Activated naive CD8-positive, alpha-beta T cell treated with anti-CD3 and anti-CD28 coated beads for 36 hours (primary cell): ENCODE measurements around the gene TMEM63B. TPM values are rescaled to one million over a fixed set of nuclear protein-coding genes. Genes with fewer than 3 reads are reported as not detected.
A peak's percentile ranks its signal among the peaks of the same experiment; 100 is the strongest.

ENCODE experiments used
- DNase-seq: peaks from one replicate; pipeline ENCODE4 v3.0.0; 2021
- H3K27ac Mint-ChIP-seq: one replicate; pipeline ENCODE4 v1.8.0; 2022; ENCODE audit warnings: mild to moderate bottlenecking, moderate library complexity, mixed read lengths
- H3K27me3 Mint-ChIP-seq: one replicate; pipeline ENCODE4 v1.8.0; 2022; ENCODE audit warnings: mild to moderate bottlenecking, mixed read lengths
- H3K36me3 Mint-ChIP-seq: one replicate; pipeline ENCODE4 v1.8.0; 2021; ENCODE audit warnings: mild to moderate bottlenecking, mixed read lengths
- H3K4me1 Mint-ChIP-seq: one replicate; pipeline ENCODE4 v1.8.0; 2021; ENCODE audit warnings: mixed read lengths
- H3K4me3 Mint-ChIP-seq: one replicate; pipeline ENCODE4 v1.8.0; 2022; ENCODE audit warnings: mild to moderate bottlenecking, moderate library complexity, mixed read lengths
- H3K9me3 Mint-ChIP-seq: one replicate; pipeline ENCODE4 v1.8.0; 2022; ENCODE audit warnings: mixed read lengths
- total RNA-seq, 2 experiments: library from RNA; stranded (reverse); gene quantifications; one replicate each; pipeline ENCODE4 v1.2.3, GENCODE V29; 2021

TMEM63B gene
- total RNA-seq, 2 experiments from 2014 or later: 11.7 to 12.1 TPM

DNA sequence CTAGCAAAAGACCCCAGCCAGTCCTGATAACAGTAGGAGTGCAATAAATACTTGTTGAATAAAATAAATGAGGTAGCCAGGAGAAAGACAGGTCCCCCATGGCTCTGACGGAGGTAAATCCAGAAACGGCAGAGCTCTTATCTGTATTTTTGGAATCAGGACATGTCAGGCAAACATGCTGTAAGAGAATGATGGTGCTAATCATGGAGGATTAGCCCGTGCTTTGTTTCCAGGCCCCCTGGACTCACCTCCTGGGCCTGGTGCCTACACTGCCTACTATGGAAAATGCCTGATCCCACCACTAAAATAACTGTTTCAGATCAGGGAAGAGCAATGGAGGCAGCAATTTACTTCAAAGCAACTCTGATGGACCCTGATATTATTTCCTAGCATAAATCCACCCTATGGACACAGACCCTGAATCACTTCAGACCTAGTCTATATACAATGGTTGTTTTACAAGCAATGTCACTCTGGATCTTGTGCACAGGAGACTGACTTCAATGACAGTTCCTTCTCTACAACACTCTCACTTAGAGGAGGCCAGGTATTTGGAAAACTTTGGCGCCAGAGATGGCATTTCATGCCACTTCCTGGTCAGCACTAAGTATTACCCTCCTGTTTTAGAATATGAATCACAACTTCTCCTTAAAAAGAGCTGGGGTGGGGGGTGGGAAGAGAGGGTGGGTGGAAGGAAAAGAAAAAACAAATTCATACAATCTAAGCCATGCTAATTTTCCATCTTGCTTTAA is 6.5 kb upstream of the TMEM63B start:
- Mint-ChIP-seq H3K27ac (no peak overlapping the region), H3K9me3 (no peaks in the 10 kb centered on the region), H3K27me3 (no peaks in the 10 kb centered on the region), H3K4me1 (peaks cover 67% of the 10 kb centered on the region), H3K36me3 (peaks cover 19% of the 10 kb centered on the region), H3K4me3 (no peak overlapping the region)
- no peak for DNase-seq

DNA sequence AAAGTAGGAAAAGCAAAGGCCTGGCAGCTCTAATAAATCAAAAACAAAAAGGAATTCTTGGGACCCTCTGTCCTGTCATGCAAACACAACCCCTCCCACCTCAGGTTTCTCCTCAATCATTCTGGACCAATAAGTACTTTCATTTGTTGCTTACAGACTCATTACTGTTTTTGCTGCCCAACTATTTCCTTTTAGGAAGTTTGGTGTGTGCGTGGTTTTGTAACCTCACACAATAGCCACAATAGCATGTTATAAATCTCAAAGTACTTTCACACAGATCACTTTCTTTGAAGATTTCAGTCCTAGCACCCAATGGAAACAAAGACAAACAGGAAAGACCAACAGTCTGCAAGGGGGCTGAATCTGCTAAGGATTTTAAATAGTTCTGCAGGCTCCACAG is 4.6 kb upstream of the TMEM63B start:
- Mint-ChIP-seq H3K4me1 (peaks cover 62% of the 10 kb centered on the region), H3K9me3 (no peaks in the 10 kb centered on the region), H3K36me3 (peaks cover 25% of the 10 kb centered on the region), H3K27ac (peak overlapping the region; percentile 66), H3K4me3 (peak overlapping the region; percentile 32), H3K27me3 (no peaks in the 10 kb centered on the region)
- DNase-seq: peak; percentile 19

DNA sequence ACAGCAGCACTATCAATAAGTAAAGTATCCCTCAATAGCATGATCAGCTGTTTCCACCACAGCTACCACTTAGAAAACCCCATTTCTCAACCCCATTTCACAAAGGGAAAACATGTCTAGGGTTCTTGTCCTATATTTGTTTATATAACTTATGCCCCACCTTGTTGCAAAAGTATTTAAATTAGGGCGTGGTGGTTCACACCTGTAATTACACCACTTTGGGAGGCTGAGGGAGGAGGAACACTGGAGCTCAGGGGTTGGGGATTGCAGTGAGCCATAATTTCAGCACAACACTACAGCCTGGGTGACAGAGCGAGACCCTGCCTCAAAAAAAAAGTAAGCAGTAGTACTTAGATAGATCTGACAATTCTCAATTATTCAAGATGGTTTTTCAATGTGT is 3.8 kb upstream of the TMEM63B start:
- Mint-ChIP-seq H3K9me3 (no peaks in the 10 kb centered on the region), H3K36me3 (peaks cover 23% of the 10 kb centered on the region), H3K27me3 (no peaks in the 10 kb centered on the region), H3K4me1 (peaks cover 62% of the 10 kb centered on the region), H3K27ac (peak overlapping the region; percentile 66), H3K4me3 (no peak overlapping the region)
- no peak for DNase-seq

DNA sequence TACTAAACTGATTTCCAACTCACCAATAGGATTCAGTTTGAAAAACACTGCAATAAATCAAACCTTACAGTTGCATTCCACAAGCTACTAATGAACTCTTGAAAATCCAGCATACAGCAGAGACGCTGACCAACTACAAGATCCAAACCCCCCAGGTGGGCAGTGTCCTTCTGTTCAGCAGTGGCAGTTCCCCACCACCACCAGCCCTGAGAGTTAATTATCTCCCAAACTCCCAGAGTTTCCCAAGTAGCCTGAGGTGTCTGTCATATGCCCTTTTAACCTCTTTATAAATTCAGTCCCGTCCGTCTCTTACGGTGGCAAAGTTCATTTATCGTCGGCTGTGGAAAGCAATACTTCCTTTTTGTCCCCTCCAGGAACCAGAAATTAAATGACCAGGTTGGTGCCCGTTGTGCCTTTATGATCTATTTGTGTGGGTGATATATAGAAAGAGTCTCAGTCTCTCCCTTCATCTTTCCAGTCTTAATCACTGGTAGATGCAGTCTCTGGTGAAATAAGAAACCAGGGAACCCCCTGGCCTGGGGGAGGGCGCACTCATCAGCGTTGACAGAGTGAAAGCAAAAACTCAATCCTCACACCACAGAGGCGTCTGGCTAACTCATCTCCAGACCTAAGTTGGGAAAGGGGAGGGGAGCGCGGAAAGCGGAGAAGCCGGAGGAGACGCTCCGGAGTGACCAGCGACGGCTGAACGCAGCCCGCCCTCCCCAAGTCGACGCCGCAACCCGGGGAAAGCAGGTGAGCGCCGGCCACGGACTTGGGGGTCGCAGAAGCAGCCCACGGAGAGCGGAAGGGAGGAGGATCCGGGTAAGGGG is 819 bp upstream of the TMEM63B start:
- Mint-ChIP-seq H3K36me3 (peaks cover 22% of the 10 kb centered on the region), H3K4me1 (peaks cover 48% of the 10 kb centered on the region), H3K27ac (peak overlapping the region; percentile 96), H3K27me3 (no peaks in the 10 kb centered on the region), H3K4me3 (peak overlapping the region; percentile 83), H3K9me3 (no peaks in the 10 kb centered on the region)
- peak; percentile 83 for DNase-seq

DNA sequence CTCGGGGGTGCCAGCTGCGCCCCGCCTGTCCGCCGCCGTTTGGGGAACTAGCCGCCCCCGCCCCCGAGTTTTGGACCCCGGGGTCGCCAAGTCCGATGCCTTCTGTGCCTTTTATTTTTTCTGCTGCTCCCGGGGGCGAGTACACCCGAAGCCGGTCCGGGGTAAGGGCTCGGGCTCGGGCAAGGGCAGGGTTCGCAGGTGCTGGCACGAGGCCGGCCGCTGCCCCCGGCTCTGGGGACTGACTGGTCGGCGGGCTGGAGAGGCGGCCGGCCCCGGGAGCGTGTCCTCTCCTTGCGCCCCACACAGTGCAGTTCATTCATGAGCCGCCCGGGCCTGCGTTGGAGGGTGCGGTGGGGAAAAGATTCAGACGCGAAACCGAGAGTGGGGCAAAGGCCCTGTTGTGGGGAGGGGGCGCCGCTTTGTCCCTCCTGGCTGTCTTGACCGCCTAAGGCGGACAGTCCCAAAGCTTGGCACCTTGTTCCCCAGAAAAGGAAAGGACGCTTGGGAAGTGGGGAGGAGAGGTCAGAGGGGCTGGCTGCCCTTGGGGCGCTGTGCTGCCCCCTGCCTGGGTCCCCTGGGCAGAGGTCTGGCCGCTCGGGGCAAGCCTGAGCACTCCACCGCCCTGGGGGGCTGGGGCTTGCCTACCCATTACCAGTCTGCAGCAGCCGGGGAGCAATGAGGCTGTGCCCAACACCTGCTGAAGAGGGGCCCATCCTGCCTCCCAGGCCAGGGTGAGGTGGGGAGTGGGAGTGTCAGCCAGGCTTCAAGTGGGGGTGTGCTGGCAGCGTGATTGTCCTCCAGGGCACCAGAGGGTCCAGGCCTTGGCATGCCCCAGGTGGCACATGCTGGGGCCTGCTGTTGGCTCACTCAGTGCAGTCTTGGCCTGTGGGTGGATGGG is 915 bp downstream of the TMEM63B start:
- Mint-ChIP-seq H3K36me3 (peaks cover 20% of the 10 kb centered on the region), H3K27ac (no peak overlapping the region), H3K4me1 (peaks cover 39% of the 10 kb centered on the region), H3K27me3 (no peaks in the 10 kb centered on the region), H3K9me3 (no peaks in the 10 kb centered on the region), H3K4me3 (peak overlapping the region; percentile 76)
- DNase-seq: peak; percentile 22

DNA sequence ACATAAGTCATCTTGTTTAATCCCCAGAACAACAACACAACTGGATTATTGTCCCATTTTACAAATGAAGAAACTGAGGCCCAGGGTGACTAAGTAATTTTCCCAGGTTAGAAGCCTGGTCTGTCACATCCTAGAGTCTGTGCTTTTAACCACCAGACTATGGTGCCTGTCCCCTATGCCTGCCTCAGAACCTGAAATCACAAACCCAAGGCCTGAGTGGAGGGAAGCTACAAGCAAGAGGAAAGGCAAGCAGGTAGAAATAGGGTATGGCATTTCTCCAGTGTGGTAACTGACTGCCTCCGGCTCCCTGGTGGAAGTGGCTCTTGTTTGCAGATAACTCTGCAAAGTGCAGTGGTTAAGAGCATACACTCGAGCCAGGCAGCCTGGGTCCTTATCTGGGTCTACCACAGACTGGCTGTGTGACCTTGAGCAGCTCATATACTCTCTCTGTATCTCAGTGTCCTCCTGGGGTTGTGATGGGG is 2.5 kb downstream of the TMEM63B start:
- Mint-ChIP-seq H3K9me3 (no peaks in the 10 kb centered on the region), H3K4me3 (no peak overlapping the region), H3K36me3 (peaks cover 10% of the 10 kb centered on the region), H3K4me1 (peaks cover 27% of the 10 kb centered on the region), H3K27ac (no peak overlapping the region), H3K27me3 (no peaks in the 10 kb centered on the region)
- DNase-seq: no peak

DNA sequence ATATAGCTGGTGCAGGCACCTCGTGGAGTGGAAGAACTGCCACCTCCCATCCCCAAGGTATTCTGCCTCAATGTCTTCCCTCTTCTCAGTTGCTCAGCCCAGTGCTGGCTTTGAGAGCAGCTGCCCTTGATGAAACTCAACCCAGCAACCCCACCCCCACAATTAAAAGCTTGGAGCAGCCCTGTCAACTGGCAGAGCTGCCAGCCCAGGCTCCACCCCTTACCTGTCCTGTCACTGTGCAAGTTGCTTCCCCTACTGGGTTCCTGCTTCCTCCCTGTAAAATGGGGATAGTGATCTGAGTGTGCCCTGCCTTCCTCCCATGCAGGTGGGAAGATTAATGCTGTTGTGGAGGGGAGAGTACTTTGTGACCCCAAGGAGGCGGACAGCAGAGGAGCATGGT is 4.5 kb downstream of the TMEM63B start:
- no peaks in the 10 kb centered on the region for H3K36me3 Mint-ChIP-seq
- peaks cover 14% of the 10 kb centered on the region for H3K4me1 Mint-ChIP-seq
- no peak overlapping the region for H3K27ac Mint-ChIP-seq
- no peak overlapping the region for H3K4me3 Mint-ChIP-seq
- no peaks in the 10 kb centered on the region for H3K27me3 Mint-ChIP-seq
- H3K9me3 Mint-ChIP-seq: no peaks in the 10 kb centered on the region
- DNase-seq: no peak

DNA sequence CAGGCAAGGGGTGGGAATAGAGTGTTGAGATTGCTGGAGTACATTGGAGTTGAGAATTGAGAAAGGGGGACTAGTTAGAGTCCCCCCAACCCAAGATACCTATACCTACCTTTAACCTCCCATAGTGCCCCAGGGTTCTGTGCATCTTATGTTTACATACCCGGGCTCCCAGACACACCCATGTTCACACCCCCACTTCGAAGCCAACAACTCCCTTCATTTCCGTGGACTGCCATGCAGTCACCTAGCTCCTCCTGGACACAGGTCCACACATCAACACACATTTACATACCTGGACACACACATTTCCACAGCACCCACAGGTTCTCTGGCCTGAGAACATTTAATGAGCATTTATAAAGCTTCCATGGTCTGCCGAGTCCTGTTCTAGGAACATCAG is 5.1 kb downstream of the TMEM63B start:
- Mint-ChIP-seq H3K9me3 (no peaks in the 10 kb centered on the region), H3K4me3 (no peak overlapping the region)

DNA sequence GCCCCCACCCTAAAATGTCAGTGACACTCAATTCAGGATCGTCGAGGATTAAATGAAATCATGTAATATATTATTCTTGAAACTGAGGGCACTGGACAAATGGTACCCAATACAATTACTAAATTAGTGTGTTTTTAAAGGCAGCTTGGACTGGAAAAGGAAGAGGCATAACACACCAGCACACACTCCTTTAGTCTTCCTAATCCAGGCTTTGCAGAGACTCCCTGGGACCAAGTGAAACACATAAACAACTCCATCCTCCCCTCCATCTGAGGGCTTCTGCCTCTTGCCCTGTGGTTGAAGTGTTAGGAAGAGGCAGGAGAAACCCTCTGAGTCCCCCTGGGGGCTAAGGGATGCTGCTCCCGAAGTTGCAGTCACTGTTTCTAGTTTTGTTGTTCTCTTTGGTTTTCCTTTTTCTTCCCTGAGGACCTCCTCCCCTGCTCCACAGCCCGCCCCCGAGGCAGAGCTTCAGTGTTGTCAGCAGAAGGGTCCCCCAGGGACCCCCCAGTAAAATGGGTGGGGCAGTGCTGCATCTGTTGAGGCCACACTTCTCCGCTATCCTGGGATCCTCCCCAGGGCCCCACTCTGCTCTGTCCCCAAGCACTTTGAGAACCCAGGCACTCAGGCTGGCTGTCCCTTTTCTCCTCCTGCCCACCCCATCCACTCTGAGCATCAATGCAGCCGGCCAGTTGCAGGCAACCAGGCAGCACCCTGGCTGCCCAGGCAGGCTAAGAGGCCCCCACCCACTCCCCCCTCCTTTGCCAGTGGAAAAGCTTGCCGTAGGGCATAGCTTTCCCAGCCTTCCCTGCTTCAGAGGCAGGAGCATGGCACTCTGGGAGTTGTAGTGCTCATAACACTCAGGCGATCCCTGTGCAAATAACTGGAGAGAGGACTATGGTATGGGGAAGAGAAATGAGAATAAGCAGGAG is 5.9 kb downstream of the TMEM63B start:
- DNase-seq: no peak
- peaks cover 12% of the 10 kb centered on the region for H3K4me1 Mint-ChIP-seq
- no peak overlapping the region for H3K27ac Mint-ChIP-seq
- H3K9me3 Mint-ChIP-seq: no peaks in the 10 kb centered on the region
- no peak overlapping the region for H3K4me3 Mint-ChIP-seq
- H3K36me3 Mint-ChIP-seq: peaks cover 3% of the 10 kb centered on the region
- H3K27me3 Mint-ChIP-seq: no peaks in the 10 kb centered on the region

More for the DNA sequence above, 5.1 kb downstream of the TMEM63B start:
- H3K27me3 Mint-ChIP-seq: no peaks in the 10 kb centered on the region
- H3K4me1 Mint-ChIP-seq: peaks cover 14% of the 10 kb centered on the region
- no peak overlapping the region for H3K27ac Mint-ChIP-seq
- peaks cover 3% of the 10 kb centered on the region for H3K36me3 Mint-ChIP-seq
- DNase-seq: no peak

DNA sequence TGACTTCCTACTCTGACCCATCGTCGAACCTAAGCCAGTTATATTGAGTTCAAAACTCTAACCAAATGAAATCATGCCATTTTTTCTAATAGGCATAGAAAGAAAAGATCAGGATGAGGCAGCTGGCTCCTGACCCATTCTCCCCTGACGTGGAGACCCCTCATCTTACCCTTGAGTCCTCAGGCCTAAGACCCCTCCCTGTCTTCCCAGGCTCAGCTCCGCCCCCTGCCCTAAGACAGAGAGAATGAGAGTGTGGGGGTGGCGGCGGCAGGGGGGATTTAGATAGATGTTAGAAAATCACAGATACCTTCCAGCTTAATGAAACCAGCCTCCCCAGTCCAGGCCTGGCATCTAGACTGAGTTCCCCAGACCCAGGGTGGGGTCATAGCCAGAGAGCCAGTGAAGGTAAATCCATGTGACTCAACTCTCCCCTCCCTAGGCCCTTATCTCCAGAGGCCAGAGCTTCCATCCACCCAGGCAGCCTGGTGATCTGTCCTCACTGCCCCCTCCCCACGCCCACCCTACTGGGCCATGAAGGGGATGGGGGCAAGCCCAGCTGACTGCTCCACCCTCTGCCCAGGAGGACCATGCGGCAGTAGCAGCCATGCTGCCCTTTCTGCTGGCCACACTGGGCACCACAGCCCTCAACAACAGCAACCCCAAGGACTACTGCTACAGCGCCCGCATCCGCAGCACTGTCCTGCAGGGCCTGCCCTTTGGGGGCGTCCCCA is 6.8 kb downstream of the TMEM63B start:
- Mint-ChIP-seq H3K27ac (no peak overlapping the region), H3K4me1 (peaks cover 12% of the 10 kb centered on the region), H3K36me3 (peaks cover 3% of the 10 kb centered on the region), H3K9me3 (no peaks in the 10 kb centered on the region), H3K4me3 (no peak overlapping the region), H3K27me3 (no peaks in the 10 kb centered on the region)
- no peak for DNase-seq

DNA sequence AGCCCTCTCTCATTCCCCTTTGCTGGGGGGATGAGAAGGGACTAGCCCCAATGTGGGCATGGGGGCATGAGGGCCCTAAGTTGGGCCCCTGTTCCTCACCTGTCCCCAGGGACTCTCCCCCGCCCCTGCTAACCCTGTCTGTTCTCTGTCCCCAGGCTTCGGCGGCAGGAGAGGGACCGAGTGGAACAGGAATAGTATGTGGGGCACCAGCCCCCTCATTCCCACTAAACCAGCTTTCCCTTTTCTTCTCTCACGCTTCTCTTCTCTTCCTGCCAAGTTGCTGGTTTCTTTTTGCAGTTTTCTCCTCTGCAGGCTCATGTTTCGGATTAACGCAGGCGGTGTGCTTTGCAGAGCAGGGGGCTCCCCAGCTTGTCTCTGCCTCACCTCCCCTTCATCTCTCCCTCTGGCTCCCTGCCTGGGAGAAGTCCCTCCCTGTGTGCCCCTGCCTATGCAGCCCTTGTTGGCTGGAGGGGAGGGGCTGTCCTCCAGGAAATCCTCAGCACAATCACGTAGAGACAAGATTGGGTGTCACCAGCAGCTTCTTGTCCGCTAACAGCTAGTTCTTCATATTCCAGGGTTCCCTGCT is 7.9 kb downstream of the TMEM63B start:
- Mint-ChIP-seq H3K4me1 (peaks cover 7% of the 10 kb centered on the region), H3K9me3 (no peaks in the 10 kb centered on the region), H3K27ac (no peak overlapping the region), H3K36me3 (peaks cover 3% of the 10 kb centered on the region), H3K4me3 (no peak overlapping the region), H3K27me3 (no peaks in the 10 kb centered on the region)
- no peak for DNase-seq

DNA sequence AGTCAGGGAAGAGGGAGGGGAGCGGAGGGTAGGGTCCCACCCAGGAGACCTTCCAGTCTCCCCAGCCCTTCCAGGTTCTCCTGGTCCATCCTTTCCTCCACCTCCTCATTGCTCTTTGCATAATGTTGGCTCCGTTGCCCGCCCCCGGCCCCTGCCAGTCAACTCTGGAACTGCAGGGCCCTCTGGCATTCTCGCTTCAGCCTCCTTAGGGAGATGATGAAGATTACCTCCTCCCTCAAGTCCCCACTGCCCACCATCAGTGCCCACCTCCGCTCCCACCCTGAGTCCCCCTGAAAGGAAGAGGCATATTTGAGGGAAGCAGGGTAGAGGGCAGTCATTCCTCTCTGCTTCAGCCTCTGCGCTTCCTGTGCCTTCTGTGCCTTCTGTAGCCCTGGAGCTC is 8.5 kb downstream of the TMEM63B start:
- no peak overlapping the region for H3K4me3 Mint-ChIP-seq
- no peaks in the 10 kb centered on the region for H3K27me3 Mint-ChIP-seq
- peaks cover 3% of the 10 kb centered on the region for H3K36me3 Mint-ChIP-seq
- no peak for DNase-seq
- peaks cover 7% of the 10 kb centered on the region for H3K4me1 Mint-ChIP-seq
- H3K27ac Mint-ChIP-seq: no peak overlapping the region
- no peaks in the 10 kb centered on the region for H3K9me3 Mint-ChIP-seq

DNA sequence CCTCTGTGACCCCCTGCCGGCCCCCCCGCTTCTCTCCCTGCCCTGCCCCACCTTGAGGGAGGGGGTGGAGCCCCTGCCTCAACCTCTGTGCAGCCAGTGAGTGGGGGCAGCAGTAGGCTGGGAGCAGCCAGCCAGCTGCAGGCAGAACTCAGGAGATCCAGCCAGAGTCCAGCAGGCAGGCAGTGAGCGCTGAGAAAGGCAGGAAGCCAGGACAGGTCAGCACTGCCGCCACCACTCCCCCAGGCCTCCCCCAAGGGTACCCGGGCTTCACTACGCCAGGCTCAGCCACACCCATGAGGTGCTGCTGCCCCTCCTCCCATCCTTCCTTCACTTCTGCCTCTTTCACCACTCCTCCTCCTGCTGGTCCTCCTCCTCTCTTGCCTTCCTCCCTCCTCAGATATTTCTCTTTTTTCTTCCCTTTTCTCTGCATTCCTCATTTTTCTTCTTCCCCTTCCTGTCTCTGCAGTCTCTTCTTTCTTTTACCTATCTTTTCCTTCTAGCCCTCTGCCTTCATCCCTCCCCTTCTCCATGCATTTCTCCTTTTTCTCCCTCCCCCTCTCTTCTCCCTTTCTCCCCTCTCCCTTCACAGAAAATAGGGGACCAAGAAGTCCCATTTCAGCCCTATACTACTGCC is 11.5 kb downstream of the TMEM63B start:
- Mint-ChIP-seq H3K4me1 (peaks cover 2% of the 10 kb centered on the region), H3K36me3 (peaks cover 6% of the 10 kb centered on the region), H3K27ac (no peak overlapping the region), H3K4me3 (no peak overlapping the region), H3K27me3 (no peaks in the 10 kb centered on the region), H3K9me3 (no peaks in the 10 kb centered on the region)
- no peak for DNase-seq
